GM19025 (cell line): Measurements from ENCODE around the gene CACNA1I.

ENCODE experiments used
- ATAC-seq: cut with Tn5 transposase; IDR thresholded peaks from one replicate; pipeline ENCODE4 v1.9.1; 2021; ENCODE audit warnings: mild to moderate bottlenecking, low read depth, moderate library complexity; ENCODE audit not compliant: unreplicated experiment

CACNA1I gene

DNA sequence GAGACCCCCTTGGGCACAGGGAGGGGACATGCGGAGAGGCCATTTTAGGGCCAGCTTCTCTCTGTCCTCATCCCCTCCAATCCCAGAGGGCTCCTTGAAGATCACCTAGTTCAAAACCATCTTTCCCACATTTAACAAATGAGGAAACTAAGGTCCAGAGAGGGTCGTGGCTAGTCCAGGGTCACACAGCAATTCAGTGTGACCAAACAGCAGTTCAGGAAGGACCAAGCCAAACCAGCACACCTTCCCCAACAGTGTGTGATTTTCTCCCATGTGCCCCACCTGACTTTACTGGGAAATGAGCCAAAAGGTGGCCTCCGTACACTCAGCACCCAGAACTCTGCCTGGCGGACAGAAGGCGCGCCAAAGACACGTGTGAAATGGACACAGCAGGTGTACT lies 51.3 kb downstream of the CACNA1I start:
- no peak for ATAC-seq

DNA sequence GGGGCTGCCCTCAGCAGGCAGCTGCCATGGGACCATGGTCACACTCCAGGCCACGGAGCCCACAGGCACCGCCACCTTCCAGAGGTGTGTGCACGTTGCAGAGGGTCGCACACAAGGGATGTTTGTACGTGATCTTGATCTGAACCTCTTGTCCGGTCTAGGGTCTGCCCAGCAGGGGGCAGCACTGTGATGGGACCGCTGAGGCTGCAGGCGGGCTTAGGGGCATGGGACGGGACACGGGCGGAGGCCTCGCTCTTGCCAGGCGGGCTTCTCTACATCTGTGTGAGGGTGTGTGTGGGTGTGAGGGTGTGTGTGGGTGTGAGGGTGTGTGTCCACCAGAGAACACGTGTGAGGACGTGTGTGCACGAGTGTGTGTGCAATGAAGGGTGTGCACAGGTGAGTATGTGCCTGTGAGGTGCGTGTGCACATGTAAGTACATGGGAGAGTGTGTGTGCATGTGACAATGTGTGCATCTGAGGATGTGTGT lies 52.4 kb downstream of the CACNA1I start:
- ATAC-seq: no peak

GRCh38 chr22:39623603-39624500 lies 53.3 kb downstream of the CACNA1I start:
- ATAC-seq: no peak

GRCh38 chr22:39624501-39624821 lies 53.9 kb downstream of the CACNA1I start:
- no peak for ATAC-seq

- ATAC-seq: no peak
Observed at GRCh38 chr22:39625569-39626537, 55.3 kb downstream of the CACNA1I start.

- ATAC-seq: no peak
Observed at GRCh38 chr22:39627208-39627607, 56.7 kb downstream of the CACNA1I start.

DNA sequence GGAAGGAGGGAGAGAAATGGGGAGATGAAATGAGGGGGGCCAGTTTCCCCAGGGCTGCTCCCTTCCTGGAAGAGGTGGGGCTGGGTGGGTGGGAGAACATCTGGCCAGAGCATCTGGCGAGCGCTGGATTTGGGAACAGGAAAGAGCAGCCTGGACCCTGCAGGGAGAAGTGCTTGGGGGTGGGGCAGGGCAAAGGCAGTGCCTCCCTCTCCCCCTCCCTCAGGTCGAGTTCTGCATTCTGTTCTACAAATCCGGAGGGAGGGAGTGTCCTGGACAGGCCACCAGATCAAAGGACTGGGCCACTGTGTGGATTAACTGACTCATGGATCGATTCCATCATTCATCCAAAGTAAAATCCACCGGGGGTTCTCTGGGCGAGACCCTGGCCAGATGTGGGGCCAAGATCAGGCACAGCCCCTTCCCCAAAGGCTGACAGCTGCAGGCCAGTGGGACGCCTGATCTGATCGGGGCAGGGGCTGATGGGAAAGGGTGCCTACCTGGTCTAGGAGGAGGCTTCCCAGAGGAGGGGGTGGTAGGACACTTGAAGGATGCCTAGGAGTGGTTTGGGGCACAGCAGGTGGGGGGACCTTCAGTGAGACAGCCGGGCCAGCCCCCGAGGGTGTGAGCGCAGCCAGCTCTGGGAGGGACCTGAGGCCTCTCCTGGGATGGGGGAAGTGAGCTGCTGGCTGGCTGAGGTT lies 57.5 kb downstream of the CACNA1I start:
- ATAC-seq: no peak

- ATAC-seq: no peak
Observed at GRCh38 chr22:39628563-39629080, 58.1 kb downstream of the CACNA1I start.

DNA sequence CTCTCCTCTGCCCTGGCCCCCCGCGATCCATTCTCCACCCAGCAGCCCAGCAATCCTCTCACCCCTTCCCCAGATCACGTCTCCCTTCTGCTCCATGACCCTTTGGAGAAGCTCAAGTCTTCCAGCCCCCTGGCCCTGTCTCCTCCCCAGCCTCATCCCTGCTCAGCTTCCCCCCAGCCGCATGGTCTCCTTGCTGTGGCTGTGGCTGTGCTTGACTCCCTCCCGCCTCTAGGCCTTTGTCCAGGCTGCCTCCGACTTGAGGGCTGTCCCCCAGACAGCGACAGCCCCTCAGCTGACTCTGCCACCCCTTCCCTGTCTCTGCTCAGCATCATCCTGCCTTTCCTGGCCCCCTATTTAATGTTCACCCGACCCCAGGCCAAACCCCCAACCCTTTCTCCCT lies 59.3 kb downstream of the CACNA1I start:
- ATAC-seq: no peak

GRCh38 chr22:39630721-39631120 lies 60.2 kb downstream of the CACNA1I start:
- no peak for ATAC-seq

DNA sequence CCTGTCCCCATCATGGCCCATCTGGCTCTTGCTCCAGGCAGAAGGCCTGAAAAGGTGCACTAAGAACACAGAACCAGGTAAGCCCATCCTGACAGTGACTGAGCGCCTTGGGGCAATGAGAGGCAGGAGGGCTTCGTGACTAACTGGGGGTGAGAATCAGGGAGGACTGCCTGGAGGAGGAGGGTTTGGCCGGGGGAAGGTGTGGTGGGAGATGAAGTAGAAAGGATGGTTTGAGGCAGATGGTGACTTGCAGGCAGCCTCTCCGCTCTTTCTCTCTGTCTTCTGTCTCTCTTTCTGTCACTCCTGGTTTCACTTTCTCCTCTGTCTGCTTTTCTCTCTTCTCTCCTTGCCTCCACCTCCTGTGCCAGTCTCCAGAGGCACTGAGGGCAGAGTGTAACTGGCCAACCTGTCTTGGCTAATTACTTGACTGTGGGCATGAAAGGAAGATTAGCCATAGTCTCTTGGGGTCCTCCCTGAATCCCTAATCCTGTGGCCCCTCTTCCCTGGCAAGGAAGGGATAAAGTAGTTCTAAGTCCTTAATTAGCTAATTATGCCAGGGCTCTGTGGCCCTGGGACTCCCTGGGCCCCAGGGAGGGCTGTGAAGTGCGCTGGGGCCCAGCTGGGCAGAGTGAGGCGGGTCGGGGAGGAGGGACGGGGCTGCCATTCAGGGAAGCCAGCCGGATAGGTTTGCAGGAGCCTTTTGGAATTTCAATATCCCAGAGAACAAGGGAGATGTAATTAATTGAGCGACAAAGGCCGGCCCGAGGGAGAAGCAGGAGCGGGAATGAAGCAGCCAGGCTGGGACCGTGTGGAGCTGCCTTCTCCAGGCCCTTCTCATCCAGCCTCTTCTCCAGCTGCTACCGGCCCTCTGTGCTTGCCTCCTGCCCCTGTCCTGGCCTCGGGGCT lies 61.1 kb downstream of the CACNA1I start:
- ATAC-seq: no peak

DNA sequence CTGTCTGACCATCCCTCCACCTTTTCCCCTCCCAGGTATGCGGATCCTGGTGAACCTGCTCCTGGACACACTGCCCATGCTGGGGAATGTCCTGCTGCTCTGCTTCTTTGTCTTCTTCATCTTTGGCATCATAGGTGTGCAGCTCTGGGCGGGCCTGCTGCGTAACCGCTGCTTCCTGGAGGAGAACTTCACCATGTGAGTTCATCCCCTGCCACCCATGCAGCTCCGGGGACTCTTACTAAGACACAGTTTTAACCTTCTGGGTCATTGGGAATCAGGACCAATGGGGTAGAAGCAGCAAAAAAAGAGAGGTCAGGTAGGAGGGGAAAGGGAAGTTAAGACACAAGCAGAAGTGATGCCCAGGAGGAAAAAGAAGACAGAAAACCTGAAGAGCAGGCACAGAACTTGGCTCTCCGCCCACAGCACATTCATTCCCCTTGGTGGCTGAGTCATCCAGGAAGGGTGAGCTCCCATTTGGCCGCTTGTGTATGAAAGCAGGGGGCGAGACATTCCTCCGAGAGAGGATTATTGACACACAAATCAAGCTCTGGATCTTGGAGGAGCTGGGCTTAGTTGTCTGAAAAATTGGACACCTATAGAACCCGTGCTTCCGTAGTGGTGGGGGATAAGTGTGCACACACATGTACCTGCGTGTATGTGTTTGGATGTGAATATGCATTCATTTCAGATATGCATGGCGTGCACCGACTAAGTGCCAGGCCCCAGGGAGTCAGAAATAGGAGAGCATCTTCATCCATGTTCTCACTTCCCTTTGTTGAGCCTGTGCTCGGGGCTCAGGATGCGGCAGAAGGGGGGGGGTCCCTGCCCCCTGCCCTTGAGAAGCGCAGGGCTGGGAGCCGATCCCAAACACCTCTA lies 64.2 kb downstream of the CACNA1I start:
- ATAC-seq: no peak

DNA sequence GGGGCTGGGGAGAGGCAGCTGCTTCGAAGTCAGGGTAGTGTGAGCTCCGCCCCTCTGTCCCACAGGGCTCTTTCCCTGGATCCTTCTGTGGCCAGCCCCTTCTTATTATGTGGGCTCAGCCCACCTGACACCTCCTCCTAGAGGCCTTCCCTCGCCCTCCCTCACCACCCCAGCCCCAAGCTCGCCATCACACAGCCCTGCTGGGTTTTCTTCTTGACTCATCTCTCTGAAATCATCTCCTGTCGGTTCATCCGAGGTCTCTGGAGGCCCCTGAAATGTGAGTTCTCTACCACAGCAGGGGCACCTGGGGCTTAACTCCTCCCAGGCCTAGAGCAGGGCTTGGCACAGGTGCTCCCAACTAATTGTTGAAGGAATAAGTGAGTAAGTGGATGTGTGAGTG lies 65.2 kb downstream of the CACNA1I start:
- no peak for ATAC-seq

DNA sequence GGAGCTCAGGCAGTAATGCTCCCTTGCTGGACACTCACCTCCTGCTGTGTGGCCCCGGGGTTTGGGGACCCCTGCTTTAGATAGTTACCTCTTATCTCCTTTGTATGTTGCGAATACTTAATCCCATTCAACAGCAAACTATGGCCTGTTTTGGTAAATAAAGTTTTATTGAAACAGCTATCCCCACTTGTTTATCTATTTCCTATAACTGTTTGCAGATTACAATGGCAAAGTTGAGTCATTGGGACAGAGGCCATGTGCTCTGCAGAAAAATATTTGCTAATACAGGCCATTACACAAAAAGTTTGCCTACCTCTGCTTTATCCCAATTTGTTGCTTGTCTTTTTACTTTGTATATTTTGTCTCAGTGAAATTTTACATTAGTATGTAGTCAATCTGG lies 68.4 kb downstream of the CACNA1I start:
- ATAC-seq: no peak

GRCh38 chr22:39641660-39642310 lies 71.2 kb downstream of the CACNA1I start:
- ATAC-seq: no peak

DNA sequence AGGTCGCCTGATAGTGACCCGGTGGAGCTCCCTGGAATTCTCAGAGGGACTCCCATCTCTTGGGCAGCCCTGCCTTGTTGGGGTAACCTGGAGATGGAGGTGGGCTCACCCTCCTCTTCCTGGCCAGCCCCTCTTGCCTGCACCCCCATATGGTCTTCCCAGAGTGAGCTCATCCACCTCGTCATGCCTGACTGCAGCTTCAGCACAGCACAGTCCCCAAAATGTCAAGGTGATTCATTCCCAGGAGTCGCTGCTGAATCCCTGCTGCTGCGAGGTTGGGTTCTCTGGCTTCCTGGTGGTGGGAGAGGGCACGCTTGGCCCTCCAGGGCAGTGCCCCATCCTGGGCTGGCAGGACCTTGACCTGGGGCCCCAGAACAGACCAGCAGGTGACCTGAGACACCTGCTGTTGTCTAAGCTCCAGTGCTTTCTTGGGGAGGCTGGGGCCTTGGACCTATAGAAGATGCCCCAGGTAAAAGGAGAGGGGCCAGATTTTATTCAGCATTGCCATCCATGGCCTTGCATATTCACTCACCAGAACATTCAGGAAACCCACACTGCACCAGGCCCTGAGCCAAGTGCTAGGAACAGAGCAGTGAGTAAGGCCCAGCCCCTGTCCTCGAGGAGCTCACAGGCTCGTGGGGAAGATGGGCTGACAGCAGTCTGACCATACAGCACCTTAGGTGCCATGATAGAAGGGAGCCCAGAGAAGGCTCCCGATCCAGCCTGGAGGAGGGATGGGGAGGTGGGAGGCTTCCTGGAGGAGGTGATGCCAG lies 72.9 kb downstream of the CACNA1I start:
- no peak for ATAC-seq

GRCh38 chr22:39645532-39645931 lies 75.0 kb downstream of the CACNA1I start:
- no peak for ATAC-seq
